WTC11 (cell line): ENCODE results near the gene NDUFB8.

Experiments used
- NR1H2 ChIP-seq: sonication (generic); formaldehyde crosslinking; IDR thresholded peaks from 2 replicates; pipeline ENCODE4 v1.9.0; 2021; ENCODE audit warnings: mild to moderate bottlenecking, moderate library complexity, missing genetic modification reagents
- ZNF138 ChIP-seq: sonication (generic); formaldehyde crosslinking; conservative IDR thresholded peaks from 2 replicates; pipeline ENCODE4 v1.8.1; 2022; ENCODE audit warnings: mild to moderate bottlenecking, moderate library complexity, missing genetic modification reagents
- TF ChIP-seq, protein P1 (sequence below): sonication (generic); formaldehyde crosslinking; IDR thresholded peaks from 2 replicates; pipeline ENCODE4 v1.8.0; 2022; ENCODE audit warnings: mild to moderate bottlenecking, missing genetic modification reagents
- TF ChIP-seq, protein P2 (sequence below): sonication (generic); formaldehyde crosslinking; IDR thresholded peaks from 2 replicates; pipeline ENCODE4 v1.8.1; 2023; ENCODE audit warnings: mild to moderate bottlenecking, missing genetic modification reagents, moderate library complexity
- TF ChIP-seq, protein P3 (sequence below): fragments of 200-600 bp; IDR thresholded peaks from 2 replicates; pipeline ENCODE4 v1.8.0; 2022; ENCODE audit warnings: antibody characterized with exemption
- TF ChIP-seq, protein P4 (sequence below): sonication (generic); formaldehyde crosslinking; IDR thresholded peaks from 2 replicates; pipeline ENCODE4 v1.8.0; 2023; ENCODE audit warnings: missing genetic modification reagents

DNA sequence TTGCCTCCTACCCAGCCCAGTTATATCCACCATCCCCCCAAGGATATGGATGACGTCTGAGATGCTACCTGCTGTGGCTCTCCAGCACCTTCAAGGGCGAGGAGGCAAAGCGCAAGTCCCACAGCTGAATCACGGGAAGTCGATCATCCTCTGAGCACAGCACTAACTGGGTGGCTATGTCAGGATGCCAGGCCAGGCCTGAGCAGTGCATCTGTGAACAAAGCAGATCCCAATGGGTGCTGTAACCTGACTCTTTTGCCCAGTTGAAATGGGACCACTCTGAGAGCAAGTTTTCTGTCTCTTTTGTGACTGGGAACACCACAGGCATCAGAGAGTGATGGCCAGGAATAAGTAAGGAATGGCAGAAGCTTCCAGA lies 22.3 kb downstream of the NDUFB8 start:
- TF ChIP-seq, protein P1, sequence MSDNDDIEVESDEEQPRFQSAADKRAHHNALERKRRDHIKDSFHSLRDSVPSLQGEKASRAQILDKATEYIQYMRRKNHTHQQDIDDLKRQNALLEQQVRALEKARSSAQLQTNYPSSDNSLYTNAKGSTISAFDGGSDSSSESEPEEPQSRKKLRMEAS (CRISPR knock-in tag) = no peak
- TF ChIP-seq NR1H2 (CRISPR knock-in tag) = no peak
- TF ChIP-seq, protein P2, sequence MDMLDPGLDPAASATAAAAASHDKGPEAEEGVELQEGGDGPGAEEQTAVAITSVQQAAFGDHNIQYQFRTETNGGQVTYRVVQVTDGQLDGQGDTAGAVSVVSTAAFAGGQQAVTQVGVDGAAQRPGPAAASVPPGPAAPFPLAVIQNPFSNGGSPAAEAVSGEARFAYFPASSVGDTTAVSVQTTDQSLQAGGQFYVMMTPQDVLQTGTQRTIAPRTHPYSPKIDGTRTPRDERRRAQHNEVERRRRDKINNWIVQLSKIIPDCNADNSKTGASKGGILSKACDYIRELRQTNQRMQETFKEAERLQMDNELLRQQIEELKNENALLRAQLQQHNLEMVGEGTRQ (CRISPR knock-in tag) = no peak
- TF ChIP-seq, protein P3, sequence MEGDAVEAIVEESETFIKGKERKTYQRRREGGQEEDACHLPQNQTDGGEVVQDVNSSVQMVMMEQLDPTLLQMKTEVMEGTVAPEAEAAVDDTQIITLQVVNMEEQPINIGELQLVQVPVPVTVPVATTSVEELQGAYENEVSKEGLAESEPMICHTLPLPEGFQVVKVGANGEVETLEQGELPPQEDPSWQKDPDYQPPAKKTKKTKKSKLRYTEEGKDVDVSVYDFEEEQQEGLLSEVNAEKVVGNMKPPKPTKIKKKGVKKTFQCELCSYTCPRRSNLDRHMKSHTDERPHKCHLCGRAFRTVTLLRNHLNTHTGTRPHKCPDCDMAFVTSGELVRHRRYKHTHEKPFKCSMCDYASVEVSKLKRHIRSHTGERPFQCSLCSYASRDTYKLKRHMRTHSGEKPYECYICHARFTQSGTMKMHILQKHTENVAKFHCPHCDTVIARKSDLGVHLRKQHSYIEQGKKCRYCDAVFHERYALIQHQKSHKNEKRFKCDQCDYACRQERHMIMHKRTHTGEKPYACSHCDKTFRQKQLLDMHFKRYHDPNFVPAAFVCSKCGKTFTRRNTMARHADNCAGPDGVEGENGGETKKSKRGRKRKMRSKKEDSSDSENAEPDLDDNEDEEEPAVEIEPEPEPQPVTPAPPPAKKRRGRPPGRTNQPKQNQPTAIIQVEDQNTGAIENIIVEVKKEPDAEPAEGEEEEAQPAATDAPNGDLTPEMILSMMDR = no peak
- TF ChIP-seq, protein P4, sequence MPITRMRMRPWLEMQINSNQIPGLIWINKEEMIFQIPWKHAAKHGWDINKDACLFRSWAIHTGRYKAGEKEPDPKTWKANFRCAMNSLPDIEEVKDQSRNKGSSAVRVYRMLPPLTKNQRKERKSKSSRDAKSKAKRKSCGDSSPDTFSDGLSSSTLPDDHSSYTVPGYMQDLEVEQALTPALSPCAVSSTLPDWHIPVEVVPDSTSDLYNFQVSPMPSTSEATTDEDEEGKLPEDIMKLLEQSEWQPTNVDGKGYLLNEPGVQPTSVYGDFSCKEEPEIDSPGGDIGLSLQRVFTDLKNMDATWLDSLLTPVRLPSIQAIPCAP (CRISPR knock-in tag) = no peak
- no peak for TF ChIP-seq ZNF138 (CRISPR knock-in tag)
